Adrenal gland (tissue), 5 donors: ENCODE measurements around the gene CORO2B.

Source experiments
- CTCF ChIP-seq, 6 experiments: fragments of 450-650 bp in 4 of 6; fragments of 200-600 bp in 2 of 6; sonication (generic) in 1 of 6; IDR thresholded peaks; 1 replicate in 5 of 6; 2 replicates in 1 of 6; pipeline versions ENCODE4 v1.5.1 to v1.8.0; 2016 to 2021; ENCODE audit warnings: antibody characterized with exemption in 6 of 6, mild to moderate bottlenecking in 2 of 6, moderate library complexity in 1 of 6
- POLR2A ChIP-seq, 2 donors: fragments of 450-650 bp; IDR thresholded peaks; one replicate each; pipeline ENCODE4 v1.6.1; 2017; ENCODE audit warnings: antibody characterized with exemption in 2 of 2, mild to moderate bottlenecking in 2 of 2, moderate library complexity in 1 of 2
- donor health status: DM: no; HTN: no; CAD: no.

GRCh38 chr15:68773036-68773435 lies 194.2 kb downstream of the CORO2B start:
- TF ChIP-seq POLR2A (IDR thresholded peaks at IDR 0.05) (no peak), CTCF (IDR thresholded peaks at IDR 0.05) (no peak)
